ENCODE measurements around the gene CORO2A. TPM values are rescaled to one million over a fixed set of nuclear protein-coding genes. Genes with fewer than 3 reads are reported as not detected.

CORO2A gene
- total RNA-seq, 1 donor from 2014 or later: 26.1 TPM

DNA sequence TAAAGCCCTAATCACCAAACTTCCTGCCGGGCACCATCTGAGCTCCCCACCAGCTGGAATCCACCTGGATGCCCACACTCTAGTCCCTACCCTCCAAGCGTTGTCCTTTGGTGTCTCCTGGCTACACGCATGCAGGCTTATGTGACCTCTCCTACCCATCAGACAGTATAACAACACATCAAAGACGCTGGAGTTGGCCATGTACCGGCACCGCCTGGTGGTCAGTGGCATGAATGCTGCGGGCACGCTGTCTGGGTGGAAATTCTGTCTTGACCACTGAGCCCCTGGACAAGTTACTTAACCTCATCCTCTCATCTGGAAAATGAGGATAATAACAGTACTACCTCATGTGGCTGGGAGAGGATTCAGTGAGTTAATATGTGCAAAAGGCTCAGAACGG, 23.4 kb upstream of the CORO2A start:
- no peaks in the 10 kb centered on the region for H3K9me3 ChIP-seq
- H3K4me1 ChIP-seq: peaks cover 4% of the 10 kb centered on the region
- no peak overlapping the region for H3K27ac ChIP-seq
- H3K27me3 ChIP-seq (ENCODE audit: low read depth): no peaks in the 10 kb centered on the region
- DNase-seq (no peak), ATAC-seq (no peak)
- TF ChIP-seq CTCF (IDR thresholded peaks at IDR 0.05): peak; percentile 26
- H3K36me3 ChIP-seq: peaks cover 86% of the 10 kb centered on the region
- H3K4me3 ChIP-seq: no peak overlapping the region
- intact Hi-C loops (cut with DNase I): no loop called here

GRCh38 chr9:98215271-98215670, 22.8 kb upstream of the CORO2A start:
- no peak for DNase-seq
- Histone ChIP-seq H3K27me3 (ENCODE audit: low read depth) (no peaks in the 10 kb centered on the region), H3K36me3 (peaks cover 86% of the 10 kb centered on the region), H3K4me3 (no peak overlapping the region), H3K4me1 (peaks cover 4% of the 10 kb centered on the region), H3K27ac (no peak overlapping the region), H3K9me3 (no peaks in the 10 kb centered on the region)
- TF ChIP-seq CTCF (IDR thresholded peaks at IDR 0.05): no peak
- intact Hi-C loops (cut with DNase I): no loop called here
- no peak for ATAC-seq

GRCh38 chr9:98214811-98215210, 22.4 kb upstream of the CORO2A start:
- peaks cover 85% of the 10 kb centered on the region for H3K36me3 ChIP-seq
- H3K4me3 ChIP-seq: no peak overlapping the region
- H3K4me1 ChIP-seq: peaks cover 4% of the 10 kb centered on the region
- H3K27me3 ChIP-seq (ENCODE audit: low read depth): no peaks in the 10 kb centered on the region
- H3K9me3 ChIP-seq: no peaks in the 10 kb centered on the region
- no peak overlapping the region for H3K27ac ChIP-seq
- intact Hi-C loops (cut with DNase I): no loop called here
- no peak for ATAC-seq
- no peak for TF ChIP-seq CTCF (IDR thresholded peaks at IDR 0.05)
- DNase-seq: no peak

DNA sequence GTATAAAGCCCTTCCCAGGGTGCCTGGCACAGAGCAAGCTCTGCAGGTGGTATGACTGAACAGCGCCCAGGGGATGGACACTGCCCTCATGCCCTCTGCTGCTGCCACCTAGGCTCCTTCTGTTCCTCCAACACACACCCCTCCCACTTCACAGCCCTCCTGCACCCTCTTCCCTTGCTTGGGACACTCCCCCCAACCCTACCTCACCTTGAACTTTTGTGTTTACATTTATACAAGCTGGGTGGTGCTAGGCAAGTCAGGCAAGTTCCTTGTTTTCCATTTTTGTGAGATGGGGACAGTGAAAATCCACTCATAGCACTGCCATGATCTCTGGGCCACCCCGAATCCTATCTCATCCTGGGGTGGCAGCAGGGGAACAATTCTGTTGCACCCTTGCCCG, 18.8 kb upstream of the CORO2A start:
- H3K4me3 ChIP-seq: no peak overlapping the region
- no peaks in the 10 kb centered on the region for H3K9me3 ChIP-seq
- TF ChIP-seq CTCF (IDR thresholded peaks at IDR 0.05): no peak
- DNase-seq (no peak), ATAC-seq (no peak)
- intact Hi-C loops (cut with DNase I): no loop called here
- H3K4me1 ChIP-seq: no peaks in the 10 kb centered on the region
- H3K27me3 ChIP-seq (ENCODE audit: low read depth): no peaks in the 10 kb centered on the region
- no peak overlapping the region for H3K27ac ChIP-seq
- peaks cover 81% of the 10 kb centered on the region for H3K36me3 ChIP-seq

DNA sequence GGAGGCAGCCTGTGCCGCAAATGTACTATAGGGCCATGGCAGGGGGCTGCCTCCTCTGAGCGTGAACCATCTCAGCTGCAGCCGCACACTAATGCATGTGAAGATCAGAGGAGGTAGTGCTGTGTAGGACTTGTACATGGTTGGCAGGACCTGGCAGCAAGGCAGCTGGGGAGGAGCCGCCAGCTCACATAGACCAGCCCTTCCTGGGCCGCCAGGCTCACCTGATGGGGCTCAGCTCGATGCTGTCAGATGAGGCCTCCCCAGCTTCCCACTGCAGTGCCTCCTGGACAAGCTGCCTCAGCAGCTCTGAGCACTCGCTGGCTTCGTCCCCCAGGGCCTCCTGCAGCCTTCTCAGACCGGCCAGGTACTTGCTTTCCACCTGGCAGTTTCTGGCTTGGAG, 18.0 kb upstream of the CORO2A start:
- no peaks in the 10 kb centered on the region for H3K9me3 ChIP-seq
- H3K27me3 ChIP-seq (ENCODE audit: low read depth): no peaks in the 10 kb centered on the region
- peaks cover 8% of the 10 kb centered on the region for H3K4me1 ChIP-seq
- TF ChIP-seq CTCF (IDR thresholded peaks at IDR 0.05): no peak
- no peak for DNase-seq
- no peak for ATAC-seq
- no peak overlapping the region for H3K27ac ChIP-seq
- no peak overlapping the region for H3K4me3 ChIP-seq
- intact Hi-C loops (cut with DNase I): no loop called here
- H3K36me3 ChIP-seq: peaks cover 74% of the 10 kb centered on the region

DNA sequence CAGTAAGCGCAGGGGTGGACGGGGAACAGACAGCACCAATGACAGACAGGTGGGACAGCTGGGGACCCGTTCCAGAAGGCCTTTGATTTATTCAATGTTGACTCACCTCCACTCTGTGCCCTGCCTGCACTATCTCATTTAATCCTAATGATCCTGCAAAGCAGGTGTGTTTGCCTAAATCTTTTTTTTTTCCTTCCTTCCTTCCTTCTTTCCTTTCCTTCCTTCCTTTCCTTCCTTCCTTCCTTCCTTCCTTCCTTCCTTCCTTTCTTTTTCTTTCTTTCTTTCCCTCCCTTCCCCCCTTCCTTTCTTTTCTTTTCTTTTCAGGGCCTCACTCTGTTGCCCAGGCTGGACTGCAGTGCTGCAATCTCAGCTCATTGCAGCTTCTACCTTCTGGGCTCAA, 17.1 kb upstream of the CORO2A start:
- peaks cover 82% of the 10 kb centered on the region for H3K36me3 ChIP-seq
- H3K27ac ChIP-seq: no peak overlapping the region

More for the DNA sequence above, 17.1 kb upstream of the CORO2A start:
- Histone ChIP-seq H3K9me3 (no peaks in the 10 kb centered on the region), H3K4me3 (no peak overlapping the region), H3K4me1 (peaks cover 8% of the 10 kb centered on the region), H3K27me3 (ENCODE audit: low read depth) (no peaks in the 10 kb centered on the region)
- DNase-seq (no peak), ATAC-seq (no peak)
- TF ChIP-seq CTCF (IDR thresholded peaks at IDR 0.05): no peak
- intact Hi-C loops (cut with DNase I): loop anchor here (10.0 kb wide), 1 partner anchor 55 kb away; no protein-coding TSS in a partner anchor
